ENCODE results near the gene FKBP1A. TPM values are rescaled to one million over a fixed set of nuclear protein-coding genes. Genes with fewer than 3 reads are reported as not detected.
"Not testable (repeated sequence)": the region's sequence is repeated elsewhere in the genome, so short reads cannot be mapped to it uniquely, and the experiment has no call there.

FKBP1A gene
- total and polyA plus RNA-seq, 2 donors, result 96.6 to 253 TPM

DNA sequence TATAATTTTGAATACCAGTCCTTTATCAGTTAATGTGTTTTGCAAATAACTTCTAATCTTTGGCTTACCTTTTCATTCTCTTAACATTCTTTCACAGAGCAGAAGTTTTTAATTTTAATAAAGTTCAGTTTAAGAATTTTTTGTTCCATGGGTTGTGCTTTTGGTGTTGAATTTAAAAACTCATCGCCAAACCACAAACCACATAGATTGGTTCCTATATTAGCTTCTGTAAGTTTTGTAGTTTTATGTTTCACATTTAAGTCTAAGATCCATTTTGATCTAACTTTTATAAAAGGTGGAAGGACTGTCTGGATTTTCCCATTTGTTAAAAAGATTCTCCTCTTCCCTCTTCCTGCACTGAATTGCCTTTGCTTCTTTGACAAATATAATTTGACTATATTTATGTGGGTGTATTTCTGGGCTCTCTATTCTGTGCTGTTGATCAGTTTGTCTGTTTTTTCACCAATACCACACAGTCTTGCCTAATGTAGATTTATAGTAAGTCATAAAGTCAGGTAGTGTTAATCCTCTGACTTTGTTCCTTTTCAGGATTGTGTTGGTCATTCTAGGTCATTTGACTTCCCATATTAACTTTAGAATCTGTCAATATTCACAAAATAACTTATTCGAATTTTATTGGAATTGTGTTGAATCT is 46.4 kb downstream of the FKBP1A start:
- H3K36me3 ChIP-seq (ENCODE audit: insufficient read depth), result no peaks in the 10 kb centered on the region
- H3K4me3 ChIP-seq (ENCODE audit: low read depth, low read length), result no peak overlapping the region
- DNase-seq (ENCODE audit: extremely low spot score), result no peak
- no peaks in the 10 kb centered on the region for H3K4me1 ChIP-seq (ENCODE audit: insufficient read depth)
- 94% methylated on average over 2 of the region's 2 CpGs for WGBS
- H3K27ac ChIP-seq (ENCODE audit: low read depth), result no peak overlapping the region

DNA sequence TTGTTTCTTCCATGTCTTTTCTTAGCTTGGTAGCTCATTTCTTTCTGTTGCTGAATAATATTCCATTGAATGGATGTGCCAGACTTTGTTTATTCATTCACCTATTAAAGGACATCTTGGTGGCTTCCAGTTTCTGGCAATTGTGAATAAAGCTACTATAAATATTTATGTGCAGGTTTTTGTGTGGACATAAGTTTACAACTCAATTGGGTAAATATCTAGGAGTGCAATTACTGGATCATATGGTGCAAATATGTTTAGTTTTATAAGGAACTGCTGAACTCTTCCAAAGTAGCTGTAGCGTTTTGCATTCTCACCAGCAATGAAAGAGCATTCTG is 47.1 kb downstream of the FKBP1A start:
- H3K4me1 ChIP-seq (ENCODE audit: insufficient read depth), result no peaks in the 10 kb centered on the region
- H3K4me3 ChIP-seq (ENCODE audit: low read depth, low read length), result no peak overlapping the region
- no peak for DNase-seq (ENCODE audit: extremely low spot score)
- 83% methylated on average over 1 of the region's 1 CpG for WGBS
- H3K27ac ChIP-seq (ENCODE audit: low read depth), result no peak overlapping the region
- no peaks in the 10 kb centered on the region for H3K36me3 ChIP-seq (ENCODE audit: insufficient read depth)

- H3K4me1 ChIP-seq (ENCODE audit: insufficient read depth), result no peaks in the 10 kb centered on the region
- 95% methylated on average over 4 of the region's 4 CpGs for WGBS
- no peak for DNase-seq (ENCODE audit: extremely low spot score)
- no peak overlapping the region for H3K27ac ChIP-seq (ENCODE audit: low read depth)
- no peaks in the 10 kb centered on the region for H3K36me3 ChIP-seq (ENCODE audit: insufficient read depth)
- H3K4me3 ChIP-seq (ENCODE audit: low read depth, low read length), result no peak overlapping the region
These were observed 47.7 kb downstream of the FKBP1A start for GRCh38 chr20:1345030-1345755.

DNA sequence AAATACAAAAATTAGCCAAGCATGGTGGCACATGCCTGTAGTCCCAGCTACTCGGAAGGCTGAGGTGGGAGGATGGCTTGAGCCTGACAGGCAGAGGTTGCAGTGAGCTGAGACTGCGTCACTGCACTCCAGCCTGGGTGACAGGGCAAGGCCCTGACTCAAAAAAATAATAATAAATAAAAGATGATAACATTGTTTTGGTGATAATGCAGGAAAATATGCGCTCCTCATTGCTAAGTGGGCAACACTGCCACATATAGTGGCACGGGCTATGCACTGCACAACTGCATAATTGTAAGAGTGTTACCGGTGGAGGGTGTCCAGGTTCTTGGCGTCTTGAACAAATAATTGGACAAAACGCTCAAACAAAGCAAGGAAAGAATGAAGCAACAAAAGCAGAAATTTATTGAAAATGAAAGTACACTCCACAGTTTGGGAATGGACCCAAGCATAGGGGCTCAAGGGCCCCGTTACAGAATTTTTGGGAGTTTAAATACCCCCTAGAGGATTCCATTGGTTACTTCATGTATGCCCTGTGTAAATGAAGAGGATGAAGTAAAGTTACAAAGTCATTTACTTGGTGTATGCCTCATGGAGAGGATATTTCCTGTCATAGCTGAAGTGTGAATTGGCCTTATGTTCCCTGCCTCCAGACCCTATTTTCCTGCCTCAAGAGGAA is 49.3 kb downstream of the FKBP1A start:
- not testable (repeated sequence) for H3K4me1 ChIP-seq (ENCODE audit: insufficient read depth); H3K27ac ChIP-seq (ENCODE audit: low read depth); H3K4me3 ChIP-seq (ENCODE audit: low read depth, low read length); DNase-seq (ENCODE audit: extremely low spot score); H3K36me3 ChIP-seq (ENCODE audit: insufficient read depth)
- 86% methylated on average over 8 of the region's 8 CpGs for WGBS

- Histone ChIP-seq H3K4me1 (ENCODE audit: insufficient read depth) (no peaks in the 10 kb centered on the region), H3K36me3 (ENCODE audit: insufficient read depth) (no peaks in the 10 kb centered on the region), H3K4me3 (ENCODE audit: low read depth, low read length) (no peak overlapping the region), H3K27ac (ENCODE audit: low read depth) (no peak overlapping the region)
- 90% methylated on average over 5 of the region's 5 CpGs for WGBS
- DNase-seq (ENCODE audit: extremely low spot score), result no peak
These were observed 51.1 kb downstream of the FKBP1A start for GRCh38 chr20:1341561-1342265.

DNA sequence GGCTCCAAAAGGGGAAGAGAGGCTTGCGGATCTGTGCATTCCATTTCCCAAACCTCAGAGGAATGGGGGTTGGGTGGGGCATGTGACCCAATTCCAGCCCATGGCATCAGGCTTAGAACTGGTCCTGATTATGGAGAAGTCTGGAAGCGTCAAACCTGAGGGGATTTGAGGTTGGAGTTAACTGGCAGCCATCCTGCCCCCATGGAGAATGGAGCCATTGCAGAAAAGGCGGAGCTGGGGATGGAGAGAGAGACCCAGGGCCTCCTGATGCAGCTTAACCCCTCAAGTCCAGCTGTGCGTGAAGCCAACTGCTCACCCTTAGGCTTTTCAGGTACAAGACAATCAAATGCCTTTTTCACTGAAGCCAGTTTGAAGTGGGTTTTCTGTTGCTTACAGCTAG is 54.1 kb downstream of the FKBP1A start:
- 79% methylated on average over 4 of the region's 4 CpGs for WGBS
- H3K4me3 ChIP-seq (ENCODE audit: low read depth, low read length), result no peak overlapping the region
- H3K27ac ChIP-seq (ENCODE audit: low read depth), result no peak overlapping the region
- H3K4me1 ChIP-seq (ENCODE audit: insufficient read depth), result no peaks in the 10 kb centered on the region
- no peaks in the 10 kb centered on the region for H3K36me3 ChIP-seq (ENCODE audit: insufficient read depth)
- DNase-seq (ENCODE audit: extremely low spot score), result no peak

- Histone ChIP-seq H3K4me3 (ENCODE audit: low read depth, low read length) (no peak overlapping the region), H3K27ac (ENCODE audit: low read depth) (no peak overlapping the region), H3K36me3 (ENCODE audit: insufficient read depth) (no peaks in the 10 kb centered on the region), H3K4me1 (ENCODE audit: insufficient read depth) (no peaks in the 10 kb centered on the region)
- no peak for DNase-seq (ENCODE audit: extremely low spot score)
- 94% methylated on average over 5 of the region's 5 CpGs for WGBS
These were observed 54.8 kb downstream of the FKBP1A start for GRCh38 chr20:1338096-1338495.

DNA sequence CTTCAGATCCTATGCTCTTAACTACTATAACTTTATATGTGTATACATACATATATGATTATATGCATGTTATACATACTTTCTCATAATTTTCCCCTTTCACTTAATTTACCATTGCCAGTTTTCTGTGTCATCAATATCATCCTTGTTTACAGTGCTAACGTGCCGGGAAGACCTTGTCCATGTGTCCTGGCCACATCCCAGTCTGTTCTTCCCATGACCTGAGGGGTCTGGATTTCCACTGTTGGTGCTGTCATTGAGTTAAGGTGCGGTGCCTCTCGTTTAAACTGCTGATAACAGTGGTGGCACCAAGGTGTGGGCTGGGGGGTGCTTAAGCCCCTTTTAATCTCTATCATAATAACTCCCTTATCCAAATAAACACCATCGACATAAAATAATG is 55.4 kb downstream of the FKBP1A start:
- Histone ChIP-seq H3K4me1 (ENCODE audit: insufficient read depth) (no peaks in the 10 kb centered on the region), H3K36me3 (ENCODE audit: insufficient read depth) (no peaks in the 10 kb centered on the region), H3K4me3 (ENCODE audit: low read depth, low read length) (no peak overlapping the region), H3K27ac (ENCODE audit: low read depth) (no peak overlapping the region)
- WGBS, result 58% methylated on average over 5 of the region's 5 CpGs
- no peak for DNase-seq (ENCODE audit: extremely low spot score)

- WGBS, result 39% methylated on average over 14 of the region's 14 CpGs
These were observed 56.0 kb downstream of the FKBP1A start for GRCh38 chr20:1336699-1337367.

DNA sequence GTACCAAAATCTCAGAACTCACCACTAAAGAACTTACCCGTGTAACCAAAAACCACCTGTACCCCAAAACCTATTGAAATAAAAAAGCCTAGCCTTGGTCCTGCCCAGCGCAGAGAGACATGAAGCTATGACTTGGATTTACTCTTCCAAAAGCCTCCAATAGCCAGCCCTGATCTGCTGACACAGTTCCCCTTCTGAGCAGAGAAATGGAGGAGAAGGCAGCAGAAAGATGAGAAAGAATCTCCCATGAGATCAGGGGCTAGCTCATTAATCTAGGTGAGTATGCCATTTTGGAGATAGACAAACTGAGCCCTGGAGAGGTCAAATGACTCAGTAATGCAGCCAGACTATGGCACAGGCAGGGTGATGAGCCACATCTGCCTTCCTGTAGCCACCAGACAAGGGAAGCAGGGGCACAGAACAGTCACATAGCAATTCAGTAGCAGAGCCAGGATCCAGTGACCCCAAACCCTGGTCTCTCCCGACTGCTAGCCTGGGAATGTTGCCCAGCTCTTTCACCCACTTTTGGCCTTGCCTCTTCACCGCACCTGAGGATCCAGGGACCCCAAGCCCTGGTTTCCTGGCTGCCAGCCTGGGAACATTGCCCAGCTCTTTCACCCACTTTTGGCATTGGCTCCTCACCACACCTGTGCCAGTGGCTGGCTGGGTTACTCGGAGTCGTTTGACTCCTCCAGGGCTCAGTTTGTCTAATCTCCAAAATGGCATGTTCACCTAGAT is 56.7 kb downstream of the FKBP1A start:
- 70% methylated on average over 6 of the region's 6 CpGs for WGBS
- no peaks in the 10 kb centered on the region for H3K36me3 ChIP-seq (ENCODE audit: insufficient read depth)
- no peaks in the 10 kb centered on the region for H3K4me1 ChIP-seq (ENCODE audit: insufficient read depth)
- no peak overlapping the region for H3K4me3 ChIP-seq (ENCODE audit: low read depth, low read length)
- H3K27ac ChIP-seq (ENCODE audit: low read depth), result no peak overlapping the region
- DNase-seq (ENCODE audit: extremely low spot score), result no peak

More at GRCh38 chr20:1336699-1337367, 56.0 kb downstream of the FKBP1A start:
- Histone ChIP-seq H3K36me3 (ENCODE audit: insufficient read depth) (no peaks in the 10 kb centered on the region), H3K4me1 (ENCODE audit: insufficient read depth) (no peaks in the 10 kb centered on the region), H3K4me3 (ENCODE audit: low read depth, low read length) (no peak overlapping the region), H3K27ac (ENCODE audit: low read depth) (no peak overlapping the region)
- DNase-seq (ENCODE audit: extremely low spot score), result no peak

- no peak for DNase-seq (ENCODE audit: extremely low spot score)
- H3K36me3 ChIP-seq (ENCODE audit: insufficient read depth), result no peaks in the 10 kb centered on the region
- H3K4me1 ChIP-seq (ENCODE audit: insufficient read depth), result no peaks in the 10 kb centered on the region
- H3K4me3 ChIP-seq (ENCODE audit: low read depth, low read length), result no peak overlapping the region
- no peak overlapping the region for H3K27ac ChIP-seq (ENCODE audit: low read depth)
- WGBS, result 67% methylated on average over 3 of the region's 3 CpGs
These were observed 58.1 kb downstream of the FKBP1A start for GRCh38 chr20:1334761-1335160.

DNA sequence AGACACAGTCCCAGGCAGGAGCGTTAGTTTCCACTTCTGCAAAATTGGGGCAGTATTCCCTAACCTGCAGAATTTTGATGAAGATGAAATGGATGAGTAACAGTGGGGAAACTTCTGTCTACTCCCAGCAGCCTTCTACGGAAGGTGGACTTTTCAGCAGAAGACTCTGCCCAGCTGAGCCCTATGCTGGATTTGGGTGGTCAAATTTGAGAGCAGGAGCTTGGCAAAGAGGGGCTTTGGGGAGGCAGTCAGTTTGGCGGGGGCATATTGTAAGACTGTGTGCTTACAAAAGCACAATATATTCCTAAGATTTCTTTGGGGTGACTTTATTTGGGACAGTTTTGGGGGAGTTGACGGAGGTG is 58.5 kb downstream of the FKBP1A start:
- H3K36me3 ChIP-seq (ENCODE audit: insufficient read depth), result no peaks in the 10 kb centered on the region
- DNase-seq (ENCODE audit: extremely low spot score), result no peak
- no peak overlapping the region for H3K4me3 ChIP-seq (ENCODE audit: low read depth, low read length)
- 96% methylated on average over 4 of the region's 4 CpGs for WGBS
- no peak overlapping the region for H3K27ac ChIP-seq (ENCODE audit: low read depth)
- no peaks in the 10 kb centered on the region for H3K4me1 ChIP-seq (ENCODE audit: insufficient read depth)
